ENCODE data around the gene TPK1. TPM values are rescaled to one million over a fixed set of nuclear protein-coding genes. Genes with fewer than 3 reads are reported as not detected.

TPK1 gene
- total RNA-seq, 3 donors from 2014 or later = 11.4 to 14.2 (median 13.3) TPM

GRCh38 chr7:144531181-144531580, 304.7 kb downstream of the TPK1 start:
- Histone ChIP-seq H3K36me3 (ENCODE audit: low read depth) (no peaks in the 10 kb centered on the region), H3K4me3 (no peak overlapping the region), H3K4me1 (ENCODE audit: low read depth) (no peaks in the 10 kb centered on the region), H3K9me3 (peaks cover 4% of the 10 kb centered on the region)
- intact Hi-C loops (cut with DNase I, micrococcal nuclease) = no loop called here
- DNase-seq (no peak), ATAC-seq (no peak)
- TF ChIP-seq CTCF (IDR thresholded peaks at IDR 0.05) = no peak

GRCh38 chr7:144529269-144529926, 306.5 kb downstream of the TPK1 start:
- Histone ChIP-seq H3K4me3 (no peak overlapping the region), H3K36me3 (ENCODE audit: low read depth) (no peaks in the 10 kb centered on the region), H3K9me3 (no peaks in the 10 kb centered on the region), H3K4me1 (ENCODE audit: low read depth) (no peaks in the 10 kb centered on the region)
- intact Hi-C loops (cut with DNase I, micrococcal nuclease) = no loop called here
- no peak for ATAC-seq
- TF ChIP-seq CTCF (IDR thresholded peaks at IDR 0.05) = no peak
- DNase-seq = no peak

- intact Hi-C loops (cut with DNase I, micrococcal nuclease) = no loop called here
These were observed 307.3 kb downstream of the TPK1 start for GRCh38 chr7:144528536-144529045.

GRCh38 chr7:144527051-144527471, 308.8 kb downstream of the TPK1 start:
- H3K4me3 ChIP-seq = no peak overlapping the region
- no peaks in the 10 kb centered on the region for H3K9me3 ChIP-seq
- ATAC-seq = no peak
- H3K36me3 ChIP-seq (ENCODE audit: low read depth) = no peaks in the 10 kb centered on the region
- intact Hi-C loops (cut with DNase I, micrococcal nuclease) = no loop called here
- no peaks in the 10 kb centered on the region for H3K4me1 ChIP-seq (ENCODE audit: low read depth)
- TF ChIP-seq CTCF (IDR thresholded peaks at IDR 0.05) = no peak
- no peak for DNase-seq

More at GRCh38 chr7:144528536-144529045, 307.3 kb downstream of the TPK1 start:
- no peaks in the 10 kb centered on the region for H3K4me1 ChIP-seq (ENCODE audit: low read depth)
- ATAC-seq (no peak), DNase-seq (no peak)
- H3K36me3 ChIP-seq (ENCODE audit: low read depth) = no peaks in the 10 kb centered on the region
- H3K9me3 ChIP-seq = no peaks in the 10 kb centered on the region
- TF ChIP-seq CTCF (IDR thresholded peaks at IDR 0.05) = no peak
- H3K4me3 ChIP-seq = no peak overlapping the region

GRCh38 chr7:144525956-144526355, 309.9 kb downstream of the TPK1 start:
- Histone ChIP-seq H3K36me3 (ENCODE audit: low read depth) (no peaks in the 10 kb centered on the region), H3K4me1 (ENCODE audit: low read depth) (no peaks in the 10 kb centered on the region), H3K4me3 (no peak overlapping the region), H3K9me3 (no peaks in the 10 kb centered on the region)
- no peak for ATAC-seq
- DNase-seq = no peak
- intact Hi-C loops (cut with DNase I, micrococcal nuclease) = no loop called here
- no peak for TF ChIP-seq CTCF (IDR thresholded peaks at IDR 0.05)
